Measurements from ENCODE around the gene ETNK2. TPM values are rescaled to one million over a fixed set of nuclear protein-coding genes. Genes with fewer than 3 reads are reported as not detected.

ETNK2 gene
- total RNA-seq, 1 donor: 8.3 TPM

GRCh38 chr1:204177133-204177532 is 25.3 kb upstream of the ETNK2 start:
- peak in 2 of 3 donors; percentile 40 to 43 for DNase-seq (ENCODE audit: low read depth in 2 of 3, low spot score in 2 of 3)

- DNase-seq (ENCODE audit: low read depth in 2 of 3, low spot score in 2 of 3): no peak
These were observed 24.2 kb upstream of the ETNK2 start for GRCh38 chr1:204176049-204176448.

GRCh38 chr1:204174958-204175357 is 23.1 kb upstream of the ETNK2 start:
- DNase-seq (ENCODE audit: low read depth in 2 of 3, low spot score in 2 of 3): no peak

GRCh38 chr1:204172404-204173029 is 20.7 kb upstream of the ETNK2 start:
- DNase-seq (ENCODE audit: low read depth in 2 of 3, low spot score in 2 of 3): no peak

- DNase-seq (ENCODE audit: low read depth in 2 of 3, low spot score in 2 of 3): no peak
These were observed 19.9 kb upstream of the ETNK2 start for GRCh38 chr1:204171751-204172178.

- no peak for DNase-seq (ENCODE audit: low read depth in 2 of 3, low spot score in 2 of 3)
These were observed 18.8 kb upstream of the ETNK2 start for GRCh38 chr1:204170494-204171155.

GRCh38 chr1:204169858-204170257 is 18.0 kb upstream of the ETNK2 start:
- peak in 1 of 3 donors; percentile 34 for DNase-seq (ENCODE audit: low read depth in 2 of 3, low spot score in 2 of 3)

GRCh38 chr1:204167730-204168129 is 15.9 kb upstream of the ETNK2 start:
- DNase-seq (ENCODE audit: low read depth in 2 of 3, low spot score in 2 of 3): no peak

GRCh38 chr1:204166219-204166618 is 14.4 kb upstream of the ETNK2 start, which contains the start of gene REN:
Gene REN, minus strand, starts transcription at chr1:204166337. Its CDS starts 44 bp downstream, at chr1:204166293.
- peak in 1 of 3 donors; percentile 53 for DNase-seq (ENCODE audit: low read depth in 2 of 3, low spot score in 2 of 3)

GRCh38 chr1:204162494-204163074 is 10.7 kb upstream of the ETNK2 start:
- DNase-seq (ENCODE audit: low read depth in 2 of 3, low spot score in 2 of 3): peak; percentile 50 to 79 (median 64)

- DNase-seq (ENCODE audit: low read depth in 2 of 3, low spot score in 2 of 3): no peak
These were observed 10.0 kb upstream of the ETNK2 start for GRCh38 chr1:204161609-204162493.

- DNase-seq (ENCODE audit: low read depth in 2 of 3, low spot score in 2 of 3): peak in 1 of 3 donors; percentile 60
These were observed 6.1 kb upstream of the ETNK2 start for GRCh38 chr1:204157962-204158361.

- DNase-seq (ENCODE audit: low read depth in 2 of 3, low spot score in 2 of 3): no peak
These were observed 4.0 kb upstream of the ETNK2 start for GRCh38 chr1:204155881-204156280.

GRCh38 chr1:204154568-204155255 is 2.9 kb upstream of the ETNK2 start:
- DNase-seq (ENCODE audit: low read depth in 2 of 3, low spot score in 2 of 3): no peak

GRCh38 chr1:204153667-204154066 is 1.8 kb upstream of the ETNK2 start:
- no peak for DNase-seq (ENCODE audit: low read depth in 2 of 3, low spot score in 2 of 3)

GRCh38 chr1:204152310-204153044 is 633 bp upstream of the ETNK2 start:
- no peak for DNase-seq (ENCODE audit: low read depth in 2 of 3, low spot score in 2 of 3)

GRCh38 chr1:204150702-204151551 is 917 bp downstream of the ETNK2 start:
- peak in 1 of 3 donors; percentile 56 for DNase-seq (ENCODE audit: low read depth in 2 of 3, low spot score in 2 of 3)

GRCh38 chr1:204149635-204150565 is 1.9 kb downstream of the ETNK2 start:
- no peak for DNase-seq (ENCODE audit: low read depth in 2 of 3, low spot score in 2 of 3)

Data from hematopoietic multipotent progenitor cell (in vitro differentiated cells).